ENCODE data around the gene SLC28A3.

Gene SLC28A3

GRCh38 chr9:84235511-84235910, 105.0 kb downstream of the SLC28A3 start:
- DNase-seq: no peak

GRCh38 chr9:84230355-84231145, 110.0 kb downstream of the SLC28A3 start:
- no peak for DNase-seq

GRCh38 chr9:84229191-84229590, 111.4 kb downstream of the SLC28A3 start:
- DNase-seq: no peak

GRCh38 chr9:84228130-84228720, 112.3 kb downstream of the SLC28A3 start:
- no peak for DNase-seq

- DNase-seq: no peak
Observed at GRCh38 chr9:84226126-84226525, 114.4 kb downstream of the SLC28A3 start.
